ENCODE measurements around the gene KNDC1.

Gene KNDC1

DNA sequence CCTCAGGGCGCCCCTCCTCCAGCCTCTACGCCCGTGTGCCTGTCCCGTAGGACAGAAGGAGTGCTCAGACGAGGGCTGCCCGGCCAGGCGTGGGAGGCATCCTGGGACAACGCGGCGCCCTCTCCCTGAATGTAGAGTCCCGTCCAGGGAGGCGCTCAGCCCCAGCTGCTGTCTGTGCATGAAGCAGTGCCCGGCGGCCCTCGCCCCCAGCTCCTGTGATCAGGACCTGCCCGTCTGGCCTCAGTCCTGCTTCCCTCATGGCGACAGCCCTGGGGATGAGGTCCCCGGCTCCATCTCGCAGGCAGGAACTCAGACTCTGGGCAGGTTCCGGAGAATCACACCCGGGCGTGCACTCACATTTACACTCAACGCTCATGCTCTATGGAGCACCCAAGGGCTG is 45.1 kb downstream of the KNDC1 start:
- no peak for DNase-seq
- H3K4me3 ChIP-seq (ENCODE audit: low read length): no peak overlapping the region
- H2BK5ac ChIP-seq (ENCODE audit: low read length): no peak overlapping the region
- no peaks in the 10 kb centered on the region for H3K36me3 ChIP-seq (ENCODE audit: control insufficient read depth, insufficient read depth, low read length)
- H3K79me2 ChIP-seq (ENCODE audit: control insufficient read depth, insufficient read depth, low read length): no peaks in the 10 kb centered on the region
- no peak overlapping the region for H3K9ac ChIP-seq (ENCODE audit: low read length)
- H3K56ac ChIP-seq (ENCODE audit: low read length): no peak overlapping the region
- no peak overlapping the region for H3K23ac ChIP-seq (ENCODE audit: low read length)
- no peak overlapping the region for H2BK120ac ChIP-seq (ENCODE audit: low read depth, low read length)
- WGBS (ENCODE audit: extremely low coverage, insufficient coverage, low lambda C conversion rate): no CpG with 5 or more reads among the region's 23 CpGs
- H2BK15ac ChIP-seq (replicated peaks; ENCODE audit: low read depth): no peak overlapping the region
- H3K4ac ChIP-seq (ENCODE audit: low read depth, low read length): no peak overlapping the region
- H2AK5ac ChIP-seq (ENCODE audit: low read length): no peak overlapping the region
- no peak overlapping the region for H3K4me2 ChIP-seq (ENCODE audit: low read length)
- H3K27ac ChIP-seq (ENCODE audit: low read depth, low read length): no peak overlapping the region
- no peaks in the 10 kb centered on the region for H3K27me3 ChIP-seq (ENCODE audit: insufficient read depth, low read length, poor library complexity)
- no peak overlapping the region for H3K18ac ChIP-seq (ENCODE audit: low read length)
- H3K4me1 ChIP-seq (ENCODE audit: control insufficient read depth, low read depth, low read length): no peaks in the 10 kb centered on the region
- H3K79me1 ChIP-seq (ENCODE audit: low read length): no peaks in the 10 kb centered on the region
- H4K5ac ChIP-seq (ENCODE audit: low read length): no peak overlapping the region
- no peak overlapping the region for H4K8ac ChIP-seq (ENCODE audit: low read depth, low read length)

DNA sequence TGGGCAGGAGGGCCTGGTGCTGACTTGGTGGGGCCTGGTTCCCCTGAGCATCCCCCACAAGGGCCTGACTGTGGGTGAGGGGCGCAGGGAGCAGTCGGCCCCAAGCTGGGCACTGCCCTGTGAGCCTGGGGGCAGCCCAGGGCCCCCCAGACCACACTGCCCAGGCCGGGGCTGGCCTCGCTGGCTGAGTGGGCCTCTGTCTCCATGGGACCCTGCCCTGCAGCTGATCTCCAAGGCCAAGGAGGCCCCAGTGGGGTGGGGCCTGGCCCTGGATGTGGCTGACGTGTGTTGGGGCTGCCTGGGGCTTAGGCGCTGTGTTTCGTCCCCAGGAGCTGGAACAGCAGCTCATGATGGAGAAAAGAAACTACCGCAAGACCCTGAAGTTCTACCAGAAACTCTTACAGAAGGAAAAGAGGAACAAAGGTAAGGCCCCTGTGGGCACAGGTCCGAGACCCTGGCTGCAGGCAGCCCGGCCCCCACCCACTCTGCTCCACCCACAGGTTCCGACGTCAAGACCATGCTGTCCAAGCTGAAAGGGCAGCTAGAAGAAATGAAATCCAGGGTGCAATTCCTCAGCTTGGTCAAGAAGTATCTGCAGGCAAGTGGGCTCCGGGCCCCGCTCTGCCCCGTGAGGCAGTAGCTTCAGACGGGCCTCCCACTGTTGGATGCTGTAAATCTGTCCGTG is 46.5 kb downstream of the KNDC1 start:
- no peaks in the 10 kb centered on the region for H3K79me1 ChIP-seq (ENCODE audit: low read length)
- no peaks in the 10 kb centered on the region for H3K27me3 ChIP-seq (ENCODE audit: insufficient read depth, low read length, poor library complexity)

DNA sequence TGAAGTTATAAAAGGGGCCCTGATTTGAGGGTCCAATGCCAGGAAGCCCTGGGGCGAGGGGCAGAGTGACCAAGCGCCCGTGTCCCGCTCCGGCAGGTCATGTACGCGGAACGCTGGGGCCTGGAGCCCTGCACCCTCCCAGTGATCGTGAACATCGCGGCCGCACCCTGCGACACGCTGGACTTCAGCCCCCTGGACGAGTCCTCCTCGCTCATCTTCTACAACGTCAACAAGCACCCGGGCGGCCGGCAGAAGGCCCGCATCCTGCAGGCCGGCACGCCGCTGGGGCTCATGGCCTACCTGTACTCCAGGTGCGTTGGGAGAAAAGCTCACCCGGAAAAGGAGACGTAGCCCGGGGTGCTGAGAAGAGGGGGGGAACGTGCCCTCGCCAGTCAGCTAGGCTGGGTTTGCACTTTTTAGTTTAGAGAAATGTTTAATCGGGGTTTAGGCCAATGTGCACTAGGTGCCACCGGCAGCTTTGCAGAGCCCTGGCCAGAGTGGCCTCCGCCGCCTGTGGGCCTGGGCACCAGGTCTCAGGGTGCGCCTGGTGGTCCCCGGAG is 47.1 kb downstream of the KNDC1 start:
- no CpG with 5 or more reads among the region's 36 CpGs for WGBS (ENCODE audit: extremely low coverage, insufficient coverage, low lambda C conversion rate)
- no peak for DNase-seq

More for the DNA sequence above, 46.5 kb downstream of the KNDC1 start:
- no peak overlapping the region for H3K23ac ChIP-seq (ENCODE audit: low read length)
- no peaks in the 10 kb centered on the region for H3K36me3 ChIP-seq (ENCODE audit: control insufficient read depth, insufficient read depth, low read length)
- H3K4me3 ChIP-seq (ENCODE audit: low read length): no peak overlapping the region
- no peak overlapping the region for H2BK120ac ChIP-seq (ENCODE audit: low read depth, low read length)
- H3K56ac ChIP-seq (ENCODE audit: low read length): no peak overlapping the region
- H3K4me1 ChIP-seq (ENCODE audit: control insufficient read depth, low read depth, low read length): no peaks in the 10 kb centered on the region
- H2BK5ac ChIP-seq (ENCODE audit: low read length): no peak overlapping the region
- H2AK5ac ChIP-seq (ENCODE audit: low read length): no peak overlapping the region
- DNase-seq: no peak
- WGBS (ENCODE audit: extremely low coverage, insufficient coverage, low lambda C conversion rate): no CpG with 5 or more reads among the region's 17 CpGs
- no peak overlapping the region for H2BK15ac ChIP-seq (replicated peaks; ENCODE audit: low read depth)
- H3K4me2 ChIP-seq (ENCODE audit: low read length): no peak overlapping the region
- H3K4ac ChIP-seq (ENCODE audit: low read depth, low read length): no peak overlapping the region
- no peak overlapping the region for H4K5ac ChIP-seq (ENCODE audit: low read length)
- no peaks in the 10 kb centered on the region for H3K79me2 ChIP-seq (ENCODE audit: control insufficient read depth, insufficient read depth, low read length)
- no peak overlapping the region for H3K27ac ChIP-seq (ENCODE audit: low read depth, low read length)
- no peak overlapping the region for H4K8ac ChIP-seq (ENCODE audit: low read depth, low read length)
- no peak overlapping the region for H3K9ac ChIP-seq (ENCODE audit: low read length)
- H3K18ac ChIP-seq (ENCODE audit: low read length): no peak overlapping the region

DNA sequence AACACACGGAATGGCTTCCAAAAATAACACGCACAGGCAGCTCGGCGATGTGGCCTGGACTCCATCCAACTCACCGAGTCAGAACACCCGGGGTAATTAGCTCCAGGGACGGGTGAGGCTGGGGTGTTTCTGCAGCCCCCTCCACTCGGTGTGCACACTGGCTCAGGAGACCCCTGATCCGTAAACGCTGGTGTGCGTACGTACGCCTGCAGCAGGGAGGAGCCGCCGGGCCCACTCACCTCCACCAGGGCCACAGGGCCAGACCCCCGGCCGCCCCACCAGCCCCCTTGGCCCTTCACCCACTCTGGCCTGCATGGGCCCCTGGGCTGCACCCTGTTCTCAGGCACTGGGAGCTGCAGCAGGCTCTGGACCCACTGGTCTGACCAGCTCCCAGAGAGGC is 47.6 kb downstream of the KNDC1 start:
- Histone ChIP-seq H3K4me2 (ENCODE audit: low read length) (no peak overlapping the region), H3K23ac (ENCODE audit: low read length) (no peak overlapping the region), H4K8ac (ENCODE audit: low read depth, low read length) (no peak overlapping the region), H3K4ac (ENCODE audit: low read depth, low read length) (no peak overlapping the region), H2BK15ac (replicated peaks; ENCODE audit: low read depth) (no peak overlapping the region), H3K79me2 (ENCODE audit: control insufficient read depth, insufficient read depth, low read length) (no peaks in the 10 kb centered on the region), H3K4me1 (ENCODE audit: control insufficient read depth, low read depth, low read length) (no peaks in the 10 kb centered on the region), H3K9ac (ENCODE audit: low read length) (no peak overlapping the region), H3K18ac (ENCODE audit: low read length) (no peak overlapping the region), H2AK5ac (ENCODE audit: low read length) (no peak overlapping the region), H3K56ac (ENCODE audit: low read length) (no peak overlapping the region), H2BK5ac (ENCODE audit: low read length) (no peak overlapping the region), H4K5ac (ENCODE audit: low read length) (no peak overlapping the region), H3K27ac (ENCODE audit: low read depth, low read length) (no peak overlapping the region), H3K4me3 (ENCODE audit: low read length) (no peak overlapping the region), H2BK120ac (ENCODE audit: low read depth, low read length) (no peak overlapping the region), H3K79me1 (ENCODE audit: low read length) (no peaks in the 10 kb centered on the region), H3K27me3 (ENCODE audit: insufficient read depth, low read length, poor library complexity) (no peaks in the 10 kb centered on the region), H3K36me3 (ENCODE audit: control insufficient read depth, insufficient read depth, low read length) (no peaks in the 10 kb centered on the region)
- DNase-seq: no peak
- no CpG with 5 or more reads among the region's 17 CpGs for WGBS (ENCODE audit: extremely low coverage, insufficient coverage, low lambda C conversion rate)

More for the DNA sequence above, 47.1 kb downstream of the KNDC1 start:
- no peak overlapping the region for H2BK120ac ChIP-seq (ENCODE audit: low read depth, low read length)
- H3K4me3 ChIP-seq (ENCODE audit: low read length): no peak overlapping the region
- no peak overlapping the region for H3K27ac ChIP-seq (ENCODE audit: low read depth, low read length)
- H4K5ac ChIP-seq (ENCODE audit: low read length): no peak overlapping the region
- H3K79me2 ChIP-seq (ENCODE audit: control insufficient read depth, insufficient read depth, low read length): no peaks in the 10 kb centered on the region
- H3K9ac ChIP-seq (ENCODE audit: low read length): no peak overlapping the region
- H2BK15ac ChIP-seq (replicated peaks; ENCODE audit: low read depth): no peak overlapping the region
- no peak overlapping the region for H3K23ac ChIP-seq (ENCODE audit: low read length)
- no peaks in the 10 kb centered on the region for H3K79me1 ChIP-seq (ENCODE audit: low read length)
- no peaks in the 10 kb centered on the region for H3K4me1 ChIP-seq (ENCODE audit: control insufficient read depth, low read depth, low read length)
- no peak overlapping the region for H3K18ac ChIP-seq (ENCODE audit: low read length)
- no peak overlapping the region for H3K56ac ChIP-seq (ENCODE audit: low read length)
- no peaks in the 10 kb centered on the region for H3K36me3 ChIP-seq (ENCODE audit: control insufficient read depth, insufficient read depth, low read length)
- H2BK5ac ChIP-seq (ENCODE audit: low read length): no peak overlapping the region
- H3K4me2 ChIP-seq (ENCODE audit: low read length): no peak overlapping the region
- no peak overlapping the region for H4K8ac ChIP-seq (ENCODE audit: low read depth, low read length)
- no peak overlapping the region for H2AK5ac ChIP-seq (ENCODE audit: low read length)
- H3K4ac ChIP-seq (ENCODE audit: low read depth, low read length): no peak overlapping the region
- H3K27me3 ChIP-seq (ENCODE audit: insufficient read depth, low read length, poor library complexity): no peaks in the 10 kb centered on the region

- no peak overlapping the region for H4K8ac ChIP-seq (ENCODE audit: low read depth, low read length)
- H3K18ac ChIP-seq (ENCODE audit: low read length): no peak overlapping the region
- no peak overlapping the region for H3K27ac ChIP-seq (ENCODE audit: low read depth, low read length)
- H3K23ac ChIP-seq (ENCODE audit: low read length): no peak overlapping the region
- H3K4me1 ChIP-seq (ENCODE audit: control insufficient read depth, low read depth, low read length): no peaks in the 10 kb centered on the region
- no peak overlapping the region for H3K4me3 ChIP-seq (ENCODE audit: low read length)
- no peak overlapping the region for H3K9ac ChIP-seq (ENCODE audit: low read length)
- no peak overlapping the region for H3K4ac ChIP-seq (ENCODE audit: low read depth, low read length)
- DNase-seq: no peak
- no peak overlapping the region for H3K56ac ChIP-seq (ENCODE audit: low read length)
- H3K27me3 ChIP-seq (ENCODE audit: insufficient read depth, low read length, poor library complexity): no peaks in the 10 kb centered on the region
- H2BK120ac ChIP-seq (ENCODE audit: low read depth, low read length): no peak overlapping the region
- no peaks in the 10 kb centered on the region for H3K79me1 ChIP-seq (ENCODE audit: low read length)
- no peaks in the 10 kb centered on the region for H3K36me3 ChIP-seq (ENCODE audit: control insufficient read depth, insufficient read depth, low read length)
- no peak overlapping the region for H2AK5ac ChIP-seq (ENCODE audit: low read length)
- H2BK5ac ChIP-seq (ENCODE audit: low read length): no peak overlapping the region
- no peak overlapping the region for H2BK15ac ChIP-seq (replicated peaks; ENCODE audit: low read depth)
- no peak overlapping the region for H4K5ac ChIP-seq (ENCODE audit: low read length)
- no peak overlapping the region for H3K4me2 ChIP-seq (ENCODE audit: low read length)
- no CpG with 5 or more reads among the region's 18 CpGs for WGBS (ENCODE audit: extremely low coverage, insufficient coverage, low lambda C conversion rate)
- H3K79me2 ChIP-seq (ENCODE audit: control insufficient read depth, insufficient read depth, low read length): no peaks in the 10 kb centered on the region
Observed at GRCh38 chr10:133208466-133208865, 48.4 kb downstream of the KNDC1 start.

DNA sequence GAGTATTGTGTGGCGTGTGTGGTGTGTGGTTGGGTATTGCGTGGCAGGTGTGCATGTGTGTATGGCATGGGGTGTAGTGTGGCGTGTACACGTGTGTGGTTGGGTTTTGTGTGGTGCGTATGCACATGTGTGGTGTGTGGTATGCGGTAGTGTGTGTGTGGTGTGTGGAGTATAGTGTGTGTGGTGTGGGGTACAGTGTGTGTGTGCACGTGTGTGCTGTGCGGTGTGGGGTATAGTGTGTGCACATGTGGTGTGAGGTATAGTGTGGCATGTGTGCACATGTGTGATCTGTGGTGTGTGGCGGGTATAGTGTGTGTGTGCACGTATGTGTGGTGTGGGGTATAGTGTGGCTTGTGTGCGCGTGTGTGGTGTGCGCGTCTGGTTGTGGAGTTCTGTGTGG is 49.1 kb downstream of the KNDC1 start:
- Histone ChIP-seq H4K8ac (ENCODE audit: low read depth, low read length) (no peak overlapping the region), H3K79me2 (ENCODE audit: control insufficient read depth, insufficient read depth, low read length) (no peaks in the 10 kb centered on the region), H3K4me3 (ENCODE audit: low read length) (no peak overlapping the region), H2BK120ac (ENCODE audit: low read depth, low read length) (no peak overlapping the region), H3K27me3 (ENCODE audit: insufficient read depth, low read length, poor library complexity) (no peaks in the 10 kb centered on the region), H3K23ac (ENCODE audit: low read length) (no peak overlapping the region), H2BK5ac (ENCODE audit: low read length) (no peak overlapping the region), H3K18ac (ENCODE audit: low read length) (no peak overlapping the region), H4K5ac (ENCODE audit: low read length) (no peak overlapping the region), H3K4me1 (ENCODE audit: control insufficient read depth, low read depth, low read length) (no peaks in the 10 kb centered on the region), H3K79me1 (ENCODE audit: low read length) (no peaks in the 10 kb centered on the region), H2AK5ac (ENCODE audit: low read length) (no peak overlapping the region), H3K36me3 (ENCODE audit: control insufficient read depth, insufficient read depth, low read length) (no peaks in the 10 kb centered on the region), H3K56ac (ENCODE audit: low read length) (no peak overlapping the region), H3K9ac (ENCODE audit: low read length) (no peak overlapping the region), H3K4ac (ENCODE audit: low read depth, low read length) (no peak overlapping the region), H3K4me2 (ENCODE audit: low read length) (no peak overlapping the region), H3K27ac (ENCODE audit: low read depth, low read length) (no peak overlapping the region), H2BK15ac (replicated peaks; ENCODE audit: low read depth) (no peak overlapping the region)
- DNase-seq: no peak
- 100% methylated on average over 6 of the region's 14 CpGs for WGBS (ENCODE audit: extremely low coverage, insufficient coverage, low lambda C conversion rate)
